Testis (tissue), 2 donors: Measurements from ENCODE around the gene FAM216A.

Experiments used
- CTCF ChIP-seq, 3 experiments: fragments of 450-650 bp in 2 of 3; fragments of 200-600 bp in 1 of 3; sonication (generic) in 1 of 3; IDR thresholded peaks; one replicate each; pipeline ENCODE4 v1.5.1; 2016 to 2019; ENCODE audit warnings: antibody characterized with exemption in 3 of 3, mild to moderate bottlenecking in 2 of 3, moderate library complexity in 1 of 3
- POLR2A ChIP-seq: fragments of 450-650 bp; IDR thresholded peaks from one replicate; pipeline ENCODE4 v1.6.1; 2017; ENCODE audit warnings: antibody characterized with exemption, mild to moderate bottlenecking, moderate library complexity

GRCh38 chr12:110531741-110532333, 63.2 kb downstream of the FAM216A start:
- TF ChIP-seq CTCF (IDR thresholded peaks at IDR 0.05): no peak
- no peak for TF ChIP-seq POLR2A
